Measurements from ENCODE around the gene GCSAM.

Gene GCSAM

GRCh38 chr3:112096176-112096575 is 36.9 kb downstream of the GCSAM start:
- DNase-seq = no peak

- no peak for DNase-seq
These were observed 37.3 kb downstream of the GCSAM start for GRCh38 chr3:112095731-112096130.

- no peak for DNase-seq
These were observed 39.9 kb downstream of the GCSAM start for GRCh38 chr3:112093180-112093522.

GRCh38 chr3:112092496-112093179 is 40.4 kb downstream of the GCSAM start:
- no peak for DNase-seq

GRCh38 chr3:112090887-112091586 is 42.0 kb downstream of the GCSAM start:
- no peak for DNase-seq

- DNase-seq = no peak
These were observed 42.8 kb downstream of the GCSAM start for GRCh38 chr3:112089956-112090886.

GRCh38 chr3:112088944-112089343 is 44.1 kb downstream of the GCSAM start:
- DNase-seq = no peak

GRCh38 chr3:112087746-112088145 is 45.3 kb downstream of the GCSAM start:
- DNase-seq = no peak

GRCh38 chr3:112086875-112087524 is 46.0 kb downstream of the GCSAM start:
- no peak for DNase-seq

- DNase-seq = peak; percentile 85
These were observed 46.8 kb downstream of the GCSAM start, which contains the start of gene C3orf52 for GRCh38 chr3:112086076-112086854. Gene C3orf52 (plus strand): TSS chr3:112086389. CDS start chr3:112086408, 19 bp downstream.

GRCh38 chr3:112085735-112086075 is 47.3 kb downstream of the GCSAM start:
- no peak for DNase-seq

- no peak for DNase-seq
These were observed 47.9 kb downstream of the GCSAM start for GRCh38 chr3:112084980-112085705.

- no peak for DNase-seq
These were observed 49.8 kb downstream of the GCSAM start for GRCh38 chr3:112083239-112083638.

GRCh38 chr3:112078125-112079083 is 54.6 kb downstream of the GCSAM start:
- DNase-seq = no peak

- peak; percentile 60 for DNase-seq
These were observed 58.2 kb downstream of the GCSAM start for GRCh38 chr3:112074616-112075497.

GRCh38 chr3:112074006-112074405 is 59.0 kb downstream of the GCSAM start:
- DNase-seq = no peak

GRCh38 chr3:112072387-112073060 is 60.5 kb downstream of the GCSAM start:
- DNase-seq = peak; percentile 73
